Liver (tissue), 9 donors: ENCODE results near the gene PCDHGA10. TPM values are rescaled to one million over a fixed set of nuclear protein-coding genes. Genes with fewer than 3 reads are reported as not detected.

ENCODE experiments used
- DNase-seq: peaks from one replicate; pipeline ENCODE4 v3.0.0-alpha.2; 2017; ENCODE audit warnings: low spot score
- H3K27ac ChIP-seq, 2 donors: one replicate each; pipeline ENCODE4 v1.7.0; 2013; ENCODE audit warnings: inconsistent platforms in 2 of 2, low read length in 2 of 2, control low read depth in 1 of 2, low read depth in 1 of 2, mild to moderate bottlenecking in 1 of 2
- H3K27me3 ChIP-seq, 4 donors: one replicate each; pipeline versions ENCODE4 v1.6.1 to v1.7.0; 2013; ENCODE audit warnings: low read length in 3 of 4, inconsistent platforms in 1 of 4, mild to moderate bottlenecking in 1 of 4, moderate library complexity in 1 of 4; ENCODE audit not compliant: control insufficient read depth in 4 of 4, insufficient read depth in 4 of 4
- H3K36me3 ChIP-seq, 4 donors: one replicate each; pipeline versions ENCODE4 v1.6.1 to v1.7.0; 2013; ENCODE audit warnings: low read length in 3 of 4, mild to moderate bottlenecking in 3 of 4, low read depth in 1 of 4, moderate library complexity in 1 of 4; ENCODE audit not compliant: control insufficient read depth in 4 of 4, insufficient read depth in 3 of 4
- H3K4me1 ChIP-seq, 4 donors: one replicate each; pipeline versions ENCODE4 v1.6.1 to v1.7.0; 2013; ENCODE audit warnings: low read length in 3 of 4, mild to moderate bottlenecking in 3 of 4, moderate library complexity in 1 of 4; ENCODE audit not compliant: control insufficient read depth in 4 of 4, insufficient read depth in 4 of 4
- H3K4me3 ChIP-seq, 3 donors: one replicate each; pipeline versions ENCODE4 v1.6.1 to v1.7.0; 2013; ENCODE audit warnings: low read length in 3 of 3, control low read depth in 1 of 3, low read depth in 1 of 3, mild to moderate bottlenecking in 1 of 3
- H3K9ac ChIP-seq, 2 donors: one replicate each; pipeline ENCODE4 v1.7.0; 2013; ENCODE audit warnings: low read length in 2 of 2, mild to moderate bottlenecking in 2 of 2, moderate library complexity in 2 of 2, control low read depth in 1 of 2, low read depth in 1 of 2
- H3K9me3 ChIP-seq, 4 donors: one replicate each; pipeline versions ENCODE4 v1.6.1 to v1.7.0; 2013; ENCODE audit warnings: low read length in 3 of 4; ENCODE audit not compliant: control insufficient read depth in 4 of 4
- CTCF ChIP-seq: fragments of 150-350 bp; IDR thresholded peaks from 2 replicates; pipeline ENCODE4 v1.5.1; 2017; ENCODE audit warnings: improper control_type of control experiment, low read depth, low read length; ENCODE audit not compliant: missing input control
- FOXA1 ChIP-seq: IDR thresholded peaks from 2 replicates; pipeline ENCODE4 v1.6.1; 2016; ENCODE audit warnings: antibody characterized with exemption
- FOXA2 ChIP-seq: IDR thresholded peaks from 2 replicates; pipeline ENCODE4 v1.6.1; 2016; ENCODE audit warnings: antibody characterized with exemption
- HNF4A ChIP-seq, 2 donors: conservative IDR thresholded peaks; 2 replicates each; pipeline ENCODE4 v1.6.1; 2016; ENCODE audit warnings: antibody characterized with exemption in 2 of 2, mild to moderate bottlenecking in 2 of 2
- HNF4G ChIP-seq: IDR thresholded peaks from 2 replicates; pipeline ENCODE4 v1.6.1; 2016; ENCODE audit warnings: antibody characterized with exemption
- JUND ChIP-seq, 2 donors: IDR thresholded peaks; 2 replicates each; pipeline ENCODE4 v1.6.1; 2016; ENCODE audit warnings: antibody characterized with exemption in 2 of 2
- NR2F2 ChIP-seq: IDR thresholded peaks from 2 replicates; pipeline ENCODE4 v1.6.1; 2016; ENCODE audit warnings: antibody characterized with exemption
- RAD21 ChIP-seq, 2 donors: IDR thresholded peaks; 2 replicates each; pipeline ENCODE4 v1.6.1; 2016; ENCODE audit warnings: antibody characterized with exemption in 2 of 2, mild to moderate bottlenecking in 2 of 2
- RXRA ChIP-seq, 2 donors: IDR thresholded peaks; 2 replicates each; pipeline ENCODE4 v1.6.1; 2017 to 2018; ENCODE audit warnings: antibody characterized with exemption in 2 of 2, mild to moderate bottlenecking in 1 of 2
- SP1 ChIP-seq: IDR thresholded peaks from 2 replicates; pipeline ENCODE4 v1.6.1; 2018; ENCODE audit warnings: antibody characterized with exemption, mild to moderate bottlenecking
- YY1 ChIP-seq: IDR thresholded peaks from 2 replicates; pipeline ENCODE4 v1.6.1; 2016; ENCODE audit warnings: antibody characterized with exemption, mild to moderate bottlenecking
- ZBTB33 ChIP-seq: IDR thresholded peaks from 2 replicates; pipeline ENCODE4 v1.6.1; 2016; ENCODE audit warnings: antibody characterized with exemption
- WGBS: extraction: QIAGEN DNeasy Blood & Tissue Kit; methylation state at CpG from one replicate; pipeline ENCODE4 v1.1.7; 2013; 5-methylcytosine and 5-hydroxymethylcytosine counted together
- polyA plus RNA-seq, 2 donors: library from polyadenylated mRNA; stranded (reverse) in 1 of 2; unstranded in 1 of 2; fragments of 200-250 nt in 1 of 2; fragments of >200 nt in 1 of 2; fragmentation: Nextera tagmentation in 1 of 2; extraction: Ambion mirVana in 1 of 2; gene quantifications; one replicate each; pipeline versions ENCODE4 v1.2.1 to v1.2.3, GENCODE V29; 2013 to 2015
- total RNA-seq, 2 donors: library from RNA; depleted of rRNA; stranded (reverse); fragments of >200 nt; gene quantifications; one replicate each; pipeline ENCODE4 v1.2.3, GENCODE V29; 2014
- donor health status: healthy.
- donor health status: healthy.
- donor health status: healthy.
- donor health status: healthy.
- donor health status: healthy.

PCDHGA10 gene
- total RNA-seq (1 to 10 TPM; 2.0 to 3.9 TPM), polyA plus RNA-seq (1 to 10 TPM; 1.2 to 1.3 TPM)

- Histone ChIP-seq H3K4me1 (peaks cover 0 to 6% (median 2%) of the 10 kb centered on the region in 4 donors), H3K9me3 (peaks cover 26 to 63% (median 27%) of the 10 kb centered on the region in 4 donors), H3K9ac (peak within 1 kb of the TSS in 1 of 2 donors; percentile 33), H3K4me3 (peak within 1 kb of the TSS; percentile 38 to 83 (median 68)), H3K27ac (peak within 1 kb of the TSS in 1 of 2 donors; percentile 44), H3K36me3 (no peaks in the 10 kb centered on the region), H3K27me3 (peaks cover 0 to 2% (median 0%) of the 10 kb centered on the region in 4 donors)
- WGBS, result 12% methylated on average over 31 of the region's 31 CpGs
- TF ChIP-seq JUND (IDR thresholded peaks at IDR 0.05) (no peak), HNF4G (no peak), NR2F2 (no peak), YY1 (peak; percentile 72), RXRA (IDR thresholded peaks at IDR 0.05) (no peak), FOXA2 (no peak), CTCF (peak; percentile 66), RAD21 (IDR thresholded peaks at IDR 0.05) (peak; percentile 81), ZBTB33 (no peak)
- DNase-seq, result peak; percentile 50
Observed at GRCh38 chr5:141412854-141413539, at the start of gene PCDHGA10. Gene PCDHGA10, plus strand, starts transcription at chr5:141412987. Its CDS starts 189 bp downstream, at chr5:141413176.

- Histone ChIP-seq H3K27me3 (peaks cover 0 to 5% (median 0%) of the 10 kb centered on the region in 4 donors), H3K27ac (no peak within 1 kb of the TSS), H3K4me3 (peak within 1 kb of the TSS in 2 of 3 donors; percentile 20 to 47), H3K9ac (no peak within 1 kb of the TSS), H3K36me3 (no peaks in the 10 kb centered on the region), H3K4me1 (no peaks in the 10 kb centered on the region), H3K9me3 (peaks cover 40 to 70% (median 58%) of the 10 kb centered on the region in 4 donors)
- TF ChIP-seq FOXA2, result no peak
- TF ChIP-seq HNF4A (conservative IDR thresholded peaks at IDR 0.05), result no peak
- TF ChIP-seq SP1, result no peak
- TF ChIP-seq YY1, result no peak
- TF ChIP-seq RAD21 (IDR thresholded peaks at IDR 0.05), result no peak
- no peak for TF ChIP-seq FOXA1
- TF ChIP-seq ZBTB33, result no peak
- no peak for DNase-seq
- 16% methylated on average over 34 of the region's 34 CpGs for WGBS
Observed at GRCh38 chr5:141363952-141364660, 48.7 kb upstream of the PCDHGA10 start, which contains the start of gene PCDHGA5. Gene PCDHGA5, plus strand, starts transcription at chr5:141364162. Its CDS starts 169 bp downstream, at chr5:141364331.
